ENCODE measurements around the gene SESTD1. TPM values are rescaled to one million over a fixed set of nuclear protein-coding genes. Genes with fewer than 3 reads are reported as not detected.
"Not testable (repeated sequence)": the region's sequence is repeated elsewhere in the genome, so short reads cannot be mapped to it uniquely, and the experiment has no call there.

The SESTD1 gene
- total RNA-seq, 1 experiment from 2014 or later = 14.3 TPM

DNA sequence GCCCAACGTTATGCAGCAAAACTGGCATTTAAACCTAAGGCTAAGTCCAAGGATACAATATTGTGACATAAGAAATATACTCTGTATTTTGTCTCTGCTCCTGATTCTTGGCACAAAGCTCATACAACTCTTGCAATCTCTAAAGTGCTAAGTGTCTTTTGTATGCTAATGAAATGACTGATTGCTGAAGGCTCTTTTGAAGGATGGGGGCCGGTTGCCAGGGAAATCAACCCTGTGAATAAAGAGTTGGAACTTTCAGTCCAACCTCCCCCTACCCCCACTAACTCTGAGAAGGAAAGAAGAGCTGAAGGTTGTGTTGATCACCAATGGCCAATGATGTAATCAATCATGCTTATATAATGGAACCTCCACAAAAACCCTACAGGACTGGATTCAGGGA is 40.3 kb downstream of the SESTD1 start:
- in situ Hi-C loops (cut with HindIII; ENCODE audit: low pct_unique_long_range_greater_than_20kb, low sequenced_read_pairs) = no loop called here
- DNase-seq (ENCODE audit: low read depth, low spot score) = no peak

DNA sequence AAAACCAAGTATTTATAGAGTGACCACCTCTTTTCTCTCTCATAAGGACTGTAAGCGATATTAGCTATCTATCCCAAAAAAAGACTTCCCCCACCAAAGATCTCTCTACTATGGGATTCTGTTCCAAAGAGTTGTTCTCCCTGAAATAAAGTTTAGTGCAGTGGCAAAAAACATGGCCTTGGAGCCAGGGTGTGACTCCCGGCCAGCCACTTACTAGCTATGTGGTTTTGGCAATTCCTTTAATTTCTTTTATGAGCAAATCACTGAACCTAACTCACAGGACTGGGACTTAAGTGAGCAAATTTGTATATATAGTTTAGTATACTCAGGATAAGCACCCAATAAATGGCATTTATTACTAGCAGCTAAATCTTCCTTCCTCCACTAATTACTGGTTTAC is 42.6 kb downstream of the SESTD1 start:
- no peak for DNase-seq (ENCODE audit: low read depth, low spot score)
- in situ Hi-C loops (cut with HindIII; ENCODE audit: low pct_unique_long_range_greater_than_20kb, low sequenced_read_pairs) = no loop called here

DNA sequence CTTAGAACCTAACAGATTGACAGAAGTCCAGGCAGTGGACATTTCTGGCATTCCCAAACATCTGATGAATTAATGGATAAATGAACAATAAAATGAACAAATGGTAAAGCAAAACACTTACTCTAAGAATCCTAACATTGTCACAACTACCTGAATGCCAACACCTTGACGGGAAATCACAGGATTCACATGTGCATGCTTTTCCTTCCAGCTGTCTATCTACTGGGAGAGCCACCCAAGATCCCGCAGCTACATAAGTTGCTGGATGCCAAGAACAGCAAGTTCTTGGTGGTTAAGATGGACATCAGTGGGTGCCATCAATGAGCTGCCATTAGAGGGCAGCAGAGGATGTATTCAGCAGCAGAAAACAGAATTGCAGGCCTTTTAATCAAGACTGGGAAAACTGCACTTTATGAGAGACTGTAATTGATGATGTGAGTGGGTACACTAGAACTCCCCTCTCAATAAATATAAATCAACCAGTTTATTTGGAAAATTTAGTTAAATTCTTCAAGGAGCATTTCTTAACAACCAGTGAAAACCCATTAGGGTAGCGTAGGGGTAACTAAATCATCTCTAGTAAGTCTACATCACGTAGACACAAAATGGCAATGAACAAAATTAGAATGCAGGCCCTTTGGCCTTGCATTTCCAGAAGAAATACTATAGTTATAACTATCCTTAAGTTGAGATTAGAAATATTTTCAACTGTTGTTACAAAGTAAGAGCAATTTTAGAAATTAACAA is 45.6 kb downstream of the SESTD1 start:
- DNase-seq (ENCODE audit: low read depth, low spot score) = peak; percentile 84
- in situ Hi-C loops (cut with HindIII; ENCODE audit: low pct_unique_long_range_greater_than_20kb, low sequenced_read_pairs) = no loop called here

DNA sequence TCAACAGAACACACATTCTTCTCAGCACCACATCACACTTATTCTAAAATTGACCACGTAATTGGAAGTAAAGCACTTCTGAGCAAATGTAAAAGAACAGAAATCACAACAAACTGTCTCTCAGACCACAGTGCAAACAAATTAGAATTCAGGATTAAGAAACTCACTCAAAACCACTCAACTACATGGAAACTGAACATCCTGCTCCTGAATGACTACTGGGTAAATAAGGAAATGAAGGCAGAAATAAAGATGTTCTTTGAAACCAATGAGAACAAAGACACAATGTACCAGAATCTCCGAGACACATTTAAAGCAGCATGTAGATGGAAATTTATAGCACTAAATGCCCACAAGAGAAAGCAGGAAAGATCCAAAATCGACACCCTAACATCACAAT is 50.0 kb downstream of the SESTD1 start:
- in situ Hi-C loops (cut with HindIII; ENCODE audit: low pct_unique_long_range_greater_than_20kb, low sequenced_read_pairs); DNase-seq (ENCODE audit: low read depth, low spot score): not testable (repeated sequence)

DNA sequence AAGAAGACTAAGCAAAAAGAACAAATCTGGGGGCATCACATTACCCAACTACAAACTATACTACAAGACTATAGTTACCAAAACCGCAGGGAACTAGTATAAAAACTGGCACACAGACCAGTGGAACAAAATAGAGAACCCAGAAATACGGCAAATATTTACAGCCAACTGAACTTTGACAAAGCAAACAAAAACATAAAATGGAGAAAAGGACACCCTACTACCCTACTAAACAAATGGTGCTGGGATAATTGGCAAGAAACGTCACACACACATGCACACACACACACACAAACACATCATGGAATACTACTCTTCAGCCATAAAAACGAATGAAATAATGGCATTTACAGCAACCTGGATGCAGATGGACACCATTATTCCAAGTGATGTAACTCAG is 53.3 kb downstream of the SESTD1 start:
- no peak for DNase-seq (ENCODE audit: low read depth, low spot score)
- in situ Hi-C loops (cut with HindIII; ENCODE audit: low pct_unique_long_range_greater_than_20kb, low sequenced_read_pairs) = no loop called here

DNA sequence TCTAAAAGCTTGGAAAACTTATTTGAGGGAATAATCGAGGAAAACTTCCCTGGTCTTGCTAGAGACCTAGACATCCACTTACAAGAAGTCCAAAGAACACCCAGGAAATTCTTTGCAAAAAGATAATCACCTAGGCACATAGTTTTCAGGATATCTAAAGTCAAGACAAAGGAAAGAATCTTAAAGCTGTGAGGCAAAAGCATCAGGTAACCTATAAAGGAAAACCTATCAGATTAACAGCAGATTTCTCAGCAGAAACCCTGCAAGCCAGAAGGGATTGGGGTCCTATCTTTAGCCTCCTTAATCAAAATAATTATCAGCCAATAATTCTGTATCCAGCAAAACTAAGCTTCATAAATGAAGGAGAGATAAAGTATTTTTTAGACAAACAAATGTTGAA is 56.4 kb downstream of the SESTD1 start:
- in situ Hi-C loops (cut with HindIII; ENCODE audit: low pct_unique_long_range_greater_than_20kb, low sequenced_read_pairs) = not testable (repeated sequence)

DNA sequence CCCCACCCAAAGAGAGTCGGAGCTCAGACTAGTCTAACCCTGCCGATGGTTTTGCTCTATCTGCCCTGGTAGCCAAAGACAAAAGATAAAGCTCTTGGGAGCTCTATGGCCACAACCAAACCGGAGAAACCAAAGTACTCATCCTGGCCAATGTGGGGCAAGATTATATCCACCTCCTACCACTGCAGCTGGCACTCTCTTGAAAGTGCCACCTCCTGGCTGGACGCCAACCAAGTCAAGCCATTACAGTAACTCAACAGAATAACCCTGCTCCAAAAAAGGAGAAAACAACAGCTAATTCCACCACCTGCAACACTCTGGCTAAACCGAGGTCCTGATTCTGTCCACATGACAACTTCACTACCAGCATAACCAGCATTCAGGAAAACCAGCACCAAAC is 57.6 kb downstream of the SESTD1 start:
- in situ Hi-C loops (cut with HindIII; ENCODE audit: low pct_unique_long_range_greater_than_20kb, low sequenced_read_pairs) = no loop called here
- DNase-seq (ENCODE audit: low read depth, low spot score) = no peak

More for the DNA sequence above, 56.4 kb downstream of the SESTD1 start:
- not testable (repeated sequence) for DNase-seq (ENCODE audit: low read depth, low spot score)

DNA sequence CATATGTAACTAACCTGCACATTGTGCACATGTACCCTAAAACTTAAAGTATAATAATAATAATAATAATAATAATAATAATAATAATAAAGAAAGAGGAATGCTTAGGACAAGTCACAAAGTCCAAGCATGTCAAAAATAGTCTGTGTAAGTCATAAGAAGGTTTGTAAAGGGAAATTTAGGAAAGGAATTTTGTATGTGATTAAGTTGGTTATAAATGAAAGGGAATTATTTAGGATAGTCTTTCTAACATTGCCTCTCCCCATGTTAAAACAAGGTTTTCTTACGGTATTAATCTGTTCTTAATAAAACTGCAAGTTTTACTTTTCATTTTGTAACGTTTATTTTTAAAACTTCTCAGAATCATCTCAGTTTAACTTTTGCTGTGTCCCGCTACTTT is 62.8 kb downstream of the SESTD1 start:
- in situ Hi-C loops (cut with HindIII; ENCODE audit: low pct_unique_long_range_greater_than_20kb, low sequenced_read_pairs) = no loop called here
- DNase-seq (ENCODE audit: low read depth, low spot score) = no peak

DNA sequence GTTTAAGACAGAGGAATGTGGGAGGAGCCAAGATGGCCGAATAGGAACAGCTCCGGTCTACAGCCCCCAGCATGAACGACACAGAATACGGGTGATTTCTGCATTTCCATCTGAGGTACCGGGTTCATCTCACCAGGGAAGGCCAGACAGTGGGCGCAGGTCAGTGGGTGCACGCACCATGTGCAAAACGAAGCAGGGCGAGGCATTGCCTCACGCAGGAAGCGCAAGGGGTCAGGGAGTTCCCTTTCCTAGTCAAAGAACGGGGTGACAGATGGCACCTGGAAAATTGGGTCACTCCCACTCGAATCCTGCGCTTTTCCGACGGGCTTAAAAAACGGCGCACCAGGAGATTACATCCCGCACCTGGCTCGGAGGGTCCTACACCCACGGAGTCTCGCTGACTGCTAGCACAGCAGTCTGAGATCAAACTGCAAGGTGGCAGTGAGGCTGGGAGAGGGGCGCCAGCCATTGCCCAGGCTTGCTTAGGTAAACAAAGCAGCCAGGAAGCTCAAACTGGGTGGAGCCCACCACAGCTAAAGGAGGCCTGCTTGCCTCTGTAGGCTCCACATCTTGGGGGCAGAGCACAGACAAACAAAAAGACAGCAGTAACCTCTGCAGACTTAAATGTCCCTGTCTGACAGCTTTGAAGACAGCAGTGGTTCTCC is 68.6 kb downstream of the SESTD1 start:
- in situ Hi-C loops (cut with HindIII; ENCODE audit: low pct_unique_long_range_greater_than_20kb, low sequenced_read_pairs); DNase-seq (ENCODE audit: low read depth, low spot score): not testable (repeated sequence)

DNA sequence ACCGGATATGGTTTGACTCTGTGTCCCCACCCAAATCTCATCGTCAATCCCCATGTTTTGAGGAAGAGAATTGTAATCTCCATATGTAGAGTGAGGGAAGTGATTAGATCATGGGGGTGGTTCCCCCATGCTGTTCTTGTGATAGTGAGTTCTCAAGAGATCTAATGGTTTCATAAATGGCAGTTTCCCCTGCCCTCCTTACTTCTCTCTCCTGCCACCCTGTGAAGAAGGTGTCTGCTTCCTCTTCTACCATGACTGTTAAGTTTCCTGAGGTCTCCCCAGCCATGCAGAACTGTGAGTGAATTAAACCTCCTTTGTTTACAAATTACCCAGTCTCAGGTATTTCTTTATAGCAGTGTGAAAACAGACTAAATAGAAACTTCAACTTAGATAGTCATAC is 69.5 kb downstream of the SESTD1 start:
- no peak for DNase-seq (ENCODE audit: low read depth, low spot score)
- in situ Hi-C loops (cut with HindIII; ENCODE audit: low pct_unique_long_range_greater_than_20kb, low sequenced_read_pairs) = no loop called here

DNA sequence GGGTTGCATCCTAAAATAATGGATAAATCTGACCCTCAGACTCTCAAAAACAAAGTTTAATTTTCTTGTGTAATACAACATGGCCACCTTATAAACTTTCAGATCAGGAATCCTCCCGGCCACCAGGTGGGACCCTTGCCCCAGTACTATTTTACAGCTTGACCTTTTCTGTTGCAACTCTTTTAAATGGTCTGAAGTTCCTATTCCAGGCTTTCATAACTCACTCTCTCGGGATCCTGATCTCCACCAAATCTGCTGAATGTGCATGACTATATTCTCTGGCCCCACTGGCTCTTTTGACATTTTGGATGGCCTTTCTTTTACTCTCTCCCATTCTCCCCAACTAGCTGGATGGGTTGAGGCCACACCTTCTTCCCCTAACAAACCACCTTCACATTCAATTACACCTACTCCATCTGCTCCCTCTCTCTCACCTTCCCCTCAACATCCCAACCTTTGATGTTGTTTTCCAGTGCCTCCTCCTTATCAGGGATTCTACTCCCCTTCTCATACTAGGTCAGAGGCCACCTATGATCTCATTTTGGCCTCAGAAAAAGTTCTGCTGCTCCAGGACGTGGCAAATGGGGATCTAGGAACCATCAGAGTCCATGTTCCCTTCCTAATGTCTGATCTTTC is 70.8 kb downstream of the SESTD1 start:
- in situ Hi-C loops (cut with HindIII; ENCODE audit: low pct_unique_long_range_greater_than_20kb, low sequenced_read_pairs) = no loop called here
- DNase-seq (ENCODE audit: low read depth, low spot score) = peak; percentile 23

DNA sequence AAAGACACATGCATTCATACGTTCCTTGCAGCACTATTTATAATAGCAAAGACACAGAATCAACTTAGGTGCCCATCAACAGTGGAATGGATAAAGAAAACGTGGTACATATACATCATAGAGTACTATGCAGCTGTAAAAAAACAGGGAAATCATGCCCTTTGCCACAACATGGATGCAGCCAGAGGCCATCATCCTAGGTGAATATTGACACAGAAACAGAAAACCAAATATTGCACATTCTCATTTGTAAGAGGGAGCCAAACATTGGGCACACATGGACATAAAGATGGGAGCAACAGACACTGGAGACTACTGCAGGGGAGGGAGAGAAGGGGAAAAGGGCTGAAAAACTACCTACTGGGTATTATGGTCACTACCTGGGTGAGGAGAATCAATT is 73.5 kb downstream of the SESTD1 start:
- in situ Hi-C loops (cut with HindIII; ENCODE audit: low pct_unique_long_range_greater_than_20kb, low sequenced_read_pairs) = no loop called here
- no peak for DNase-seq (ENCODE audit: low read depth, low spot score)

DNA sequence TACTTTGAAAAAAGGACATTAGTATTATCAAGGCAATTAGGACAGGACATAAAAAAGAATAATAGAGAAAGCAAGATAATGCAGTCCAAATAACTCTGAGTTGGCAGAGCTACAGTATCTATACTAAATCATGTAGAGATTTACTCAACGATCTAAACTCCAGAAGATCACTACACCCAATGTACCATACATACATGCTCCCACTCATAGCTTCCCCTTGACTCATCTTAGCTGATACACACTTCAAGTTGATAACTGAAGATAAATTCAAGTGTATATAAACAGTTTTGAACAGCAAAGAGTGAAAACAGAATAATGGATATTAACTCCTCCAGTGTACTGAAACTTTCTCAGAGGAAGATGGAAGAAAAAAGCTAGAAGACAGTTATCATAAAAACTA is 78.5 kb downstream of the SESTD1 start:
- in situ Hi-C loops (cut with HindIII; ENCODE audit: low pct_unique_long_range_greater_than_20kb, low sequenced_read_pairs) = no loop called here
- DNase-seq (ENCODE audit: low read depth, low spot score) = no peak

DNA sequence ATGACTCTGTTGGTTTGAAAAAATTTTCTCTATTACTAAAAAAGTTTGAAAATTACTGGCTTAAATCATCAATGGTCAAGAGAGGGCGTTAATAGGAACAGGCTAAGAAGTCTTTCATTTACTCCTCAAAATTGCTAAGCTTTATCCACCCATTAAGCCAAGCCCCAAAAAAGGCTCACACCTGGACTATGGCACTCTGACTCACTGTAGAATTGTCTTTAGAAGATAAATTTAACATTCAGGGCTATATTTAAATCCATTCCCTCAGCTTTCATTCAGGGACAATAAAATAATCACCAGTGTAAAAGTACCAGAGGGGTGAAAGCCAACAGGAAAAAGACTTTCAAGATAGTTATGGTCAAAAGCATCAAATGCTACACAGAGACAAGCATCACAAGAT is 80.0 kb downstream of the SESTD1 start:
- in situ Hi-C loops (cut with HindIII; ENCODE audit: low pct_unique_long_range_greater_than_20kb, low sequenced_read_pairs) = no loop called here
- DNase-seq (ENCODE audit: low read depth, low spot score) = no peak

DNA sequence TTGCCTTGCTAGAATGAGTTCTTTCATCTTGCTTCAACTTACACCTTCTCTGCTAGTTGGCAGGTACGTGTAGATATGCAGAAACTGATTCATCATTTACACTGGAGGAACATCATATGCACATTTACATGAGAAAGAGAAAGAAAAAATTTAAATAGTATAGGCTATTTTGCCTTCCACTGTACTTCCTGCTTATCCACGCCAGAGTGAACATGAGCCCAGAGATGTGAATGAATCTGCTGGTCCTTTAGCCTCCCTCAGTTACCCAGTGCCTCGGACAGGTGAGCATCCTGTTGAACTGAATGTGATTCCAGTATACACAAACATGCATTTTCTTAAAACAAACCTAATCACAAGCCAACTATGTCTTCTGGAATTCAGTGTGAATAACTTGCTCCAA is 83.6 kb downstream of the SESTD1 start:
- in situ Hi-C loops (cut with HindIII; ENCODE audit: low pct_unique_long_range_greater_than_20kb, low sequenced_read_pairs) = no loop called here
- no peak for DNase-seq (ENCODE audit: low read depth, low spot score)

DNA sequence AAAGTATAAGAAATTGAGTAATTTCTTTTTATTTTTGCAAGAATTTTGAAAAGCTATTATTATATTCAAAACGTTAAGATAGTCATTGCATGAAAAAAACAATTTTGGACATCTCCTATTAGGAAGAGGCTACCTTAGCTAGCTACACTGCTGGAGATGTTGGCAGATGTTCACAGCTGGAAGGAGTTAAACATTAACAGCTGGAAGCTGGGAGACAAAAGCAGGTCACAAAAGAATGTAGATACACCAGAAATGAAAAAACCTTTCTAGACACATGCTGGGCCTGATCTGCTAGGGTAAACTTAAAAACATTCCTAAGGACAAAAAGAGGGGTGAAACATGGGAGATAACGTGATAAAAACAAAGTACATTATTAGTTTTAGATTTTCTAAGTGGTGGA is 84.4 kb downstream of the SESTD1 start:
- in situ Hi-C loops (cut with HindIII; ENCODE audit: low pct_unique_long_range_greater_than_20kb, low sequenced_read_pairs) = no loop called here
- DNase-seq (ENCODE audit: low read depth, low spot score) = no peak

DNA sequence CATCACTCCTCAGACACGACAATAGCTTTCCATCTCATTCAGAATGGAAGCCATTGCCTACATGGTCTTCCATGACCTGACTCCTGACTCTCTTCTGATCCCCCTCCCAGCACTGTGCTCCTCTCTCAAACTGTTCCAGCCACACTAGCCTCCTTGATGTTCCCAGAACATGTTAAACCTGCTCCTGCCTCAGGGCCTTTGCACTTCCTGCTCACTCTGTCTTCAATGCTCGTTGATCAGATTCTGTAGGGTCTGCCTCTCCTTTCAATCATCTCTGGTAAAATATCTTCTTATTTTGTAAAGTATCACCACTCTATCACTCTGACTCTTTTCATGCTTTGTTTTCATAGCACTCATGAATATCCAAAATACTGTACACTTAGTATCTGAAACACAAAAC is 84.9 kb downstream of the SESTD1 start:
- in situ Hi-C loops (cut with HindIII; ENCODE audit: low pct_unique_long_range_greater_than_20kb, low sequenced_read_pairs) = no loop called here
- DNase-seq (ENCODE audit: low read depth, low spot score) = no peak

DNA sequence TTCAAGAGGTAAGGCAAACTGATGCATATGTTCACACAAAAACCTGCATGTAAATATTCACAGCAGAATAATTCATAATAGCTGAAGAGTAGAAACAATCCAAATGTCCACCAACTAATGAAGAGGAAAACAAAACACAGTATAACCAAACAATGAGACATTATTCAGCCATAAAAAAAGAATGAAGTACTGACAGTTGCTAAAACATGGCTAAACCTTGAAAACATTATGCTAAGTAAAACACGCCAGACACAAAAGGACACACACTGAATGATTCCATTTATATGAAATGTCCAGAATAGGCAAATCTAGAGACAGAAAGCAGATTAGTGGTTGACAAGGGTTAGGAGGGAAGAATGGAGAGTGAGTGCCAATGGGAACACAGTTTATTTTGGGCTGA is 86.9 kb downstream of the SESTD1 start:
- no peak for DNase-seq (ENCODE audit: low read depth, low spot score)
- in situ Hi-C loops (cut with HindIII; ENCODE audit: low pct_unique_long_range_greater_than_20kb, low sequenced_read_pairs) = no loop called here

DNA sequence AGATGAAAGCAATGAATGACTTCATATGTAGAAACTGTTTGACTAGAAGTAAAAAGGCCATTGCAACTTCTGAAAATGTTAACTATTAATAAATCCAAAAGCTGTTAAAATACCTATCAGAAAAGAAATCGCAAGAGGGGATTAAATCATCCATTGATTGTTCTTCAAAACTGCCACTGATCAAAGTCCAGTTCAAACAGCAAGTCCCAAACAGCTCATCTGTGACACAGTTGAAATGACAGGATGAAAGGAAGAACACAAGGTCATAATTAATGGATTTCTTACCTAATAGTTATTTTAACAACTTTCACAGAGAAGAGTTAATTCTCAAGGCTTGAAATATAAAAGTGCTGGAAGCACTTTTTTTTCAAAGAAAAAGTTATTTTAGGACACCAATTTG is 90.4 kb downstream of the SESTD1 start:
- in situ Hi-C loops (cut with HindIII; ENCODE audit: low pct_unique_long_range_greater_than_20kb, low sequenced_read_pairs) = no loop called here
- no peak for DNase-seq (ENCODE audit: low read depth, low spot score)
